ENCODE measurements around the gene SEC14L6.

- TF ChIP-seq CTCF (conservative IDR thresholded peaks at IDR 0.05; ENCODE audit: low read length): no peak
- TF ChIP-seq EZH2phosphoT487 (IDR thresholded peaks at IDR 0.05; ENCODE audit: borderline replicate concordance): no peak
These were observed 43.6 kb downstream of the SEC14L6 start for GRCh38 chr22:30502911-30503310.
